Gastroesophageal sphincter (tissue), 3 donors: ENCODE data around the gene TAPT1.
"Not testable (repeated sequence)": the region's sequence is repeated elsewhere in the genome, so short reads cannot be mapped to it uniquely, and the experiment has no call there.

Experiments
- CTCF ChIP-seq, 4 experiments: fragments of 200-600 bp in 2 of 4; fragments of 450-650 bp in 2 of 4; sonication (generic) in 1 of 4; IDR thresholded peaks; one replicate each; pipeline ENCODE4 v1.5.1; 2017 to 2019; ENCODE audit warnings: antibody characterized with exemption in 4 of 4, mild to moderate bottlenecking in 2 of 4, moderate library complexity in 2 of 4
- POLR2A ChIP-seq, 2 donors: fragments of 450-650 bp; IDR thresholded peaks; one replicate each; pipeline ENCODE4 v1.6.1; 2017; ENCODE audit warnings: antibody characterized with exemption in 2 of 2, mild to moderate bottlenecking in 2 of 2, moderate library complexity in 1 of 2
- POLR2AphosphoS5 ChIP-seq: sonication (generic); formaldehyde crosslinking; IDR thresholded peaks from one replicate; pipeline ENCODE4 v1.6.1; 2017; ENCODE audit warnings: antibody characterized with exemption

- not testable (repeated sequence) for TF ChIP-seq CTCF (IDR thresholded peaks at IDR 0.05); POLR2A (IDR thresholded peaks at IDR 0.05); POLR2AphosphoS5
Observed at GRCh38 chr4:16194798-16195197, 31.5 kb downstream of the TAPT1 start.
